HCT116 (cell line): ENCODE results near the gene PET117. TPM values are rescaled to one million over a fixed set of nuclear protein-coding genes. Genes with fewer than 3 reads are reported as not detected.
A peak's percentile ranks its signal among the peaks of the same experiment; 100 is the strongest.

ENCODE experiments used
- ATAC-seq: fragments of 200-7000 bp; cut with Tn5 transposase; 2 replicates; pipeline ENCODE4 v1.9.1; 2020; ENCODE audit warnings: mild to moderate bottlenecking, moderate library complexity
- BruUV-seq: library from RNA; stranded (reverse); fragments of 400-500 nt; replicated peaks from 2 replicates; lab custom pipeline; 2021; lab: Mats Ljungman, UMichigan
- CTCF ChIA-PET: fragments of 300-600 bp; sonication (Branson Sonifier 250); formaldehyde crosslinking; loops from one replicate; lab custom pipeline; 2021; ENCODE audit warnings: antibody characterized with exemption; lab: Charles Lee
- POLR2A ChIA-PET: fragments of 300-600, 350-600 bp; sonication (Branson Sonifier 250); formaldehyde crosslinking; loops from one replicate; lab custom pipeline; 2021; ENCODE audit warnings: antibody characterized with exemption; lab: Charles Lee
- RAD21 ChIA-PET, 2 experiments: fragments of 300-600 bp; sonication (Branson Sonifier 250); formaldehyde crosslinking; loops; one replicate each; lab custom pipeline; 2023; ENCODE audit warnings: low total read pairs in 2 of 2; ENCODE audit not compliant: uncharacterized antibody in 2 of 2, unreplicated experiment in 2 of 2, low non-redundant PET in 1 of 2; lab: Charles Lee
- DNase-seq: peaks from one replicate; pipeline ENCODE4 v3.0.0-alpha.2; 2010; ENCODE audit warnings: low read depth, low spot score
- H2AFZ ChIP-seq: fragments of 200-600 bp; shearing (Covaris generic), sonication (generic); 2 replicates; pipeline ENCODE4 v1.6.1; 2017; ENCODE audit warnings: low read depth, mixed run types, mixed read lengths, antibody characterized with exemption, low read length; ENCODE audit not compliant: poor library complexity, severe bottlenecking
- H3K27ac ChIP-seq: 2 replicates; pipeline ENCODE4 v1.5.1; 2012; ENCODE audit warnings: low read depth, low read length
- H3K27me3 ChIP-seq: fragments of 200-600 bp; sonication (generic); 2 replicates; pipeline ENCODE4 v1.6.1; 2016; ENCODE audit warnings: mixed run types, low read length, mixed read lengths; ENCODE audit not compliant: insufficient read depth
- H3K36me3 ChIP-seq, 2 experiments: fragments of 200-500 bp in 1 of 2; fragments of 200-600 bp in 1 of 2; sonication (Bioruptor generic) in 1 of 2; sonication (generic) in 1 of 2; 2 replicates each; pipeline versions ENCODE4 v1.5.1 to v1.6.1; 2014 to 2016; ENCODE audit warnings: low read length in 2 of 2, inconsistent platforms in 1 of 2, mixed read lengths in 1 of 2, mixed run types in 1 of 2; ENCODE audit not compliant: insufficient read depth in 2 of 2, control insufficient read depth in 1 of 2
- H3K4me1 ChIP-seq, 2 experiments: fragments of 200-600 bp in 1 of 2; sonication (generic) in 1 of 2; 2 replicates each; pipeline versions ENCODE4 v1.5.1 to v1.6.1; 2012 to 2017; ENCODE audit warnings: low read length in 2 of 2, inconsistent platforms in 1 of 2, mild to moderate bottlenecking in 1 of 2, mixed read lengths in 1 of 2, mixed run types in 1 of 2, moderate library complexity in 1 of 2; ENCODE audit not compliant: insufficient read depth in 2 of 2, control insufficient read depth in 1 of 2
- H3K4me2 ChIP-seq: fragments of 200-600 bp; sonication (generic); 2 replicates; pipeline ENCODE4 v1.6.1; 2017; ENCODE audit warnings: mixed run types, low read length, mixed read lengths
- H3K4me3 ChIP-seq, 2 experiments: fragments of 200-600 bp in 1 of 2; sonication (generic) in 1 of 2; replicated peaks in 1 of 2; 2 replicates each; pipeline ENCODE4 v1.5.1; 2011 to 2016; ENCODE audit warnings: low read length in 2 of 2, control low read depth in 1 of 2, low read depth in 1 of 2, mild to moderate bottlenecking in 1 of 2, mixed read lengths in 1 of 2, mixed run types in 1 of 2
- H3K79me2 ChIP-seq: fragments of 200-600 bp; sonication (generic); 2 replicates; pipeline ENCODE4 v1.6.1; 2017; ENCODE audit warnings: mild to moderate bottlenecking, mixed run types, low read length, moderate library complexity, mixed read lengths; ENCODE audit not compliant: insufficient read depth
- H3K9ac ChIP-seq: fragments of 200-600 bp; sonication (generic); 2 replicates; pipeline ENCODE4 v1.6.1; 2016; ENCODE audit warnings: low read length, mixed read lengths
- H3K9me2 ChIP-seq: fragments of 200-600 bp; sonication (generic), shearing (Covaris generic); 2 replicates; pipeline ENCODE4 v1.6.1; 2017; ENCODE audit warnings: mixed run types, mild to moderate bottlenecking, moderate library complexity; ENCODE audit not compliant: insufficient read depth
- H3K9me3 ChIP-seq, 2 experiments: fragments of 200-500 bp in 1 of 2; fragments of 200-600 bp in 1 of 2; sonication (Bioruptor generic) in 1 of 2; sonication (generic) in 1 of 2; 2 replicates each; pipeline ENCODE4 v1.6.1; 2014 to 2017; ENCODE audit warnings: low read length in 2 of 2, mixed read lengths in 2 of 2, inconsistent platforms in 1 of 2, low read depth in 1 of 2, mild to moderate bottlenecking in 1 of 2, mixed run types in 1 of 2, moderate library complexity in 1 of 2; ENCODE audit not compliant: control insufficient read depth in 1 of 2, insufficient read depth in 1 of 2
- H4K20me1 ChIP-seq: fragments of 200-600 bp; sonication (generic), shearing (Covaris generic); 2 replicates; pipeline ENCODE4 v1.6.1; 2017; ENCODE audit warnings: mixed run types, mild to moderate bottlenecking, moderate library complexity; ENCODE audit not compliant: insufficient read depth
- CBX3 ChIP-seq: IDR thresholded peaks from 2 replicates; pipeline ENCODE4 v1.6.1; 2012; ENCODE audit warnings: low read depth
- EGR1 ChIP-seq: IDR thresholded peaks from 2 replicates; pipeline ENCODE4 v1.6.1; 2012; ENCODE audit warnings: low read depth
- ELF1 ChIP-seq: IDR thresholded peaks from 2 replicates; pipeline ENCODE4 v1.6.1; 2012; ENCODE audit warnings: low read depth, borderline replicate concordance
- FOSL1 ChIP-seq: IDR thresholded peaks from 2 replicates; pipeline ENCODE4 v1.6.1; 2012; ENCODE audit warnings: low read depth
- SRF ChIP-seq: IDR thresholded peaks from 2 replicates; pipeline ENCODE4 v1.6.1; 2012; ENCODE audit warnings: low read depth
- ZFX ChIP-seq: fragments of 450-650 bp; IDR thresholded peaks from 2 replicates; pipeline ENCODE4 v1.6.1; 2017
- ZNF274 ChIP-seq: fragments of 200-500 bp; sonication (Bioruptor generic); IDR thresholded peaks from 2 replicates; pipeline ENCODE4 v1.6.1; 2014; ENCODE audit warnings: mild to moderate bottlenecking, low read depth, low read length, inconsistent platforms
- intact Hi-C: fragments of 100-400 bp; cut with micrococcal nuclease; formaldehyde crosslinking; loops from 2 replicates; pipeline ENCODE4 v1.10.0; 2022
- total RNA-seq: library from RNA; stranded (reverse); gene quantifications from one replicate; pipeline ENCODE4 v1.2.1, GENCODE V29; 2021; ENCODE audit not compliant: unreplicated experiment
- TF ChIP-seq, protein P1 (sequence below), 3 experiments: fragments of 200-600 bp in 1 of 3; sonication (generic) in 1 of 3; IDR thresholded peaks in 2 of 3; conservative IDR thresholded peaks in 1 of 3; 2 replicates each; pipeline ENCODE4 v1.5.1; 2012 to 2017; ENCODE audit warnings: low read depth in 2 of 3, low read length in 2 of 3, antibody characterized with exemption in 1 of 3, borderline replicate concordance in 1 of 3, control low read depth in 1 of 3, mild to moderate bottlenecking in 1 of 3, mixed read lengths in 1 of 3, mixed run types in 1 of 3, moderate library complexity in 1 of 3; ENCODE audit not compliant: insufficient read depth in 1 of 3

PET117 gene
- total RNA-seq, 1 experiment from 2014 or later: 22.3 TPM

DNA sequence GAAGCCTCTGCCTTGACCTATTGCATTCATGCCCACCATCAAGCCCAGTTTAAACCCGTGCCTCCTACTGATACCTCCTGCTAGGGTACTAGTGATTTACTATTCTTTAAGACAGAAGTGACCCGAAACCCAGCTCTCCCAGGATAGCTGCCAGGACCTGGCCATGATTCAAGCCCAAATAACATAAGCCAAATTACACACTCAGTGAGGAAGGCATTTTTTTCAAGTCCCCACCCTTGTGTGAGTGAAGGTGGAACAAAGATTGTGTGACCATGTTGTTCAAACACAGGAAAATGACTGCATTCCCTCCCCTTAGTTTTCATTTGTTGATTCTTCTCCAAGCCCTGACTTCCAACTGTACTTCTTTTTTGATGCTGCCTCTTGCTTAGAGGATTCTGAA lies 3.7 kb upstream of the PET117 start (continued):
- TF ChIP-seq, protein P1, sequence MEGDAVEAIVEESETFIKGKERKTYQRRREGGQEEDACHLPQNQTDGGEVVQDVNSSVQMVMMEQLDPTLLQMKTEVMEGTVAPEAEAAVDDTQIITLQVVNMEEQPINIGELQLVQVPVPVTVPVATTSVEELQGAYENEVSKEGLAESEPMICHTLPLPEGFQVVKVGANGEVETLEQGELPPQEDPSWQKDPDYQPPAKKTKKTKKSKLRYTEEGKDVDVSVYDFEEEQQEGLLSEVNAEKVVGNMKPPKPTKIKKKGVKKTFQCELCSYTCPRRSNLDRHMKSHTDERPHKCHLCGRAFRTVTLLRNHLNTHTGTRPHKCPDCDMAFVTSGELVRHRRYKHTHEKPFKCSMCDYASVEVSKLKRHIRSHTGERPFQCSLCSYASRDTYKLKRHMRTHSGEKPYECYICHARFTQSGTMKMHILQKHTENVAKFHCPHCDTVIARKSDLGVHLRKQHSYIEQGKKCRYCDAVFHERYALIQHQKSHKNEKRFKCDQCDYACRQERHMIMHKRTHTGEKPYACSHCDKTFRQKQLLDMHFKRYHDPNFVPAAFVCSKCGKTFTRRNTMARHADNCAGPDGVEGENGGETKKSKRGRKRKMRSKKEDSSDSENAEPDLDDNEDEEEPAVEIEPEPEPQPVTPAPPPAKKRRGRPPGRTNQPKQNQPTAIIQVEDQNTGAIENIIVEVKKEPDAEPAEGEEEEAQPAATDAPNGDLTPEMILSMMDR (IDR thresholded peaks at IDR 0.05 in 2 of 3, conservative IDR thresholded peaks at IDR 0.05 in 1 of 3; ENCODE audit: borderline replicate concordance in 1 of 3, insufficient read depth in 1 of 3, low read depth in 2 of 3, low read length in 2 of 3): no peak
- TF ChIP-seq FOSL1: no peak
- TF ChIP-seq EGR1: no peak
- no peak for TF ChIP-seq ELF1
- no peak for TF ChIP-seq SRF
- TF ChIP-seq ZNF274: no peak

- POLR2A ChIA-PET: no interaction called here
Measured at GRCh38 chr20:18138266-18138582, 561 bp downstream of the PET117 start.

More at GRCh38 chr20:18138266-18138582, 561 bp downstream of the PET117 start:
- peaks cover 3 to 6% of the 10 kb centered on the region in 2 experiments; a peak in 1 of 4 replicates for H3K36me3 ChIP-seq
- H3K9me2 ChIP-seq: no peaks in the 10 kb centered on the region
- H3K4me1 ChIP-seq: peaks cover 7 to 12% of the 10 kb centered on the region in 2 experiments
- H3K4me2 ChIP-seq: peak overlapping the region; percentile 85
- H3K4me3 ChIP-seq: peak overlapping the region; percentile 78 to 91
- peak overlapping the region; percentile 93 for H3K27ac ChIP-seq
- H3K27me3 ChIP-seq: no peaks in the 10 kb centered on the region
- ChIA-PET CTCF (no interaction called here), RAD21 (no interaction called here)
- DNase-seq (no peak), ATAC-seq (peak; percentile 62; the same call in 1 of the 2 replicates)
- H3K9me3 ChIP-seq: no peaks in the 10 kb centered on the region
- intact Hi-C loops: loop anchor here (5.0 kb wide), 1 partner anchor 139 kb away; no protein-coding TSS in a partner anchor
- no TSS peak for BruUV-seq
- peaks cover 32% of the 10 kb centered on the region for H3K79me2 ChIP-seq
- TF ChIP-seq ZFX (0 out of 2 replicates have a peak, but pooled peaks have one; percentile 87), CBX3 (no peak), ZNF274 (no peak)
- no peak overlapping the region for H2AFZ ChIP-seq
- peak overlapping the region; percentile 94 for H3K9ac ChIP-seq
- no peaks in the 10 kb centered on the region for H4K20me1 ChIP-seq
